ENCODE data around the gene GOLIM4.

DNA sequence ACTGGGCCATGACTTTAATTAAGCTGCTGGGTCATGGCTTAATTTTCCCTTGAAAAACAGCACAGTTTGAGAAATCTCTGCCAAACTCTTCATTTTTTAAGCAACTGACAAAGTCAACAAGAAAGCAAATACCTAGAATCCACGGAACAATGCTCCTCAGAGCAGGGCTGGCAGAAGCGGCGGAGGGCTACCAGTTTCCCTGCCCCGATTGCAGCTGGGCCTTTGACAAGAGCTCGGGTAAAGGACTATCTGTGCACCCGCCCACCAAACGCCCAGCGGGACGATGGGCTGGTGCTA lies 1.2 kb downstream of the GOLIM4 start:
- TF ChIP-seq, protein P1, sequence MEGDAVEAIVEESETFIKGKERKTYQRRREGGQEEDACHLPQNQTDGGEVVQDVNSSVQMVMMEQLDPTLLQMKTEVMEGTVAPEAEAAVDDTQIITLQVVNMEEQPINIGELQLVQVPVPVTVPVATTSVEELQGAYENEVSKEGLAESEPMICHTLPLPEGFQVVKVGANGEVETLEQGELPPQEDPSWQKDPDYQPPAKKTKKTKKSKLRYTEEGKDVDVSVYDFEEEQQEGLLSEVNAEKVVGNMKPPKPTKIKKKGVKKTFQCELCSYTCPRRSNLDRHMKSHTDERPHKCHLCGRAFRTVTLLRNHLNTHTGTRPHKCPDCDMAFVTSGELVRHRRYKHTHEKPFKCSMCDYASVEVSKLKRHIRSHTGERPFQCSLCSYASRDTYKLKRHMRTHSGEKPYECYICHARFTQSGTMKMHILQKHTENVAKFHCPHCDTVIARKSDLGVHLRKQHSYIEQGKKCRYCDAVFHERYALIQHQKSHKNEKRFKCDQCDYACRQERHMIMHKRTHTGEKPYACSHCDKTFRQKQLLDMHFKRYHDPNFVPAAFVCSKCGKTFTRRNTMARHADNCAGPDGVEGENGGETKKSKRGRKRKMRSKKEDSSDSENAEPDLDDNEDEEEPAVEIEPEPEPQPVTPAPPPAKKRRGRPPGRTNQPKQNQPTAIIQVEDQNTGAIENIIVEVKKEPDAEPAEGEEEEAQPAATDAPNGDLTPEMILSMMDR (IDR thresholded peaks at IDR 0.05) = no peak
- TF ChIP-seq JUN (CRISPR knock-in tag; IDR thresholded peaks at IDR 0.05) (no peak), ZNF671 (CRISPR knock-in tag; IDR thresholded peaks at IDR 0.05) (no peak), NR1H2 (CRISPR knock-in tag; IDR thresholded peaks at IDR 0.05) (no peak), KAT7 (CRISPR knock-in tag; IDR thresholded peaks at IDR 0.05; ENCODE audit: borderline replicate concordance) (no peak), SP1 (CRISPR knock-in tag; conservative IDR thresholded peaks at IDR 0.05) (no peak)
- TF ChIP-seq, protein P2, sequence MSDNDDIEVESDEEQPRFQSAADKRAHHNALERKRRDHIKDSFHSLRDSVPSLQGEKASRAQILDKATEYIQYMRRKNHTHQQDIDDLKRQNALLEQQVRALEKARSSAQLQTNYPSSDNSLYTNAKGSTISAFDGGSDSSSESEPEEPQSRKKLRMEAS (CRISPR knock-in tag; IDR thresholded peaks at IDR 0.05) = no peak
- TF ChIP-seq, protein P3, sequence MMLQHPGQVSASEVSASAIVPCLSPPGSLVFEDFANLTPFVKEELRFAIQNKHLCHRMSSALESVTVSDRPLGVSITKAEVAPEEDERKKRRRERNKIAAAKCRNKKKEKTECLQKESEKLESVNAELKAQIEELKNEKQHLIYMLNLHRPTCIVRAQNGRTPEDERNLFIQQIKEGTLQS (CRISPR knock-in tag; conservative IDR thresholded peaks at IDR 0.05) = no peak

Measured in WTC11 (cell line).